Activated T-helper 1 cell treated with anti-CD3 and anti-CD28 coated beads, Interleukin-12 subunit alpha, Interleukin-12 subunit beta, Interleukin-2, Interleukin-4 antibody, amounts not matched to agents 30 ng/mL and 10 ng/mL and 1 ng/mL, durations not matched to agents 14 hours and 24 hours and 36 hours (primary cell): ENCODE results near the gene KCNMA1. TPM values are rescaled to one million over a fixed set of nuclear protein-coding genes. Genes with fewer than 3 reads are reported as not detected.

Source experiments
- DNase-seq: peaks from one replicate; pipeline ENCODE4 v3.0.0; 2021; ENCODE audit warnings: low spot score
- H3K27ac Mint-ChIP-seq: one replicate; pipeline ENCODE4 v1.8.0; 2021; ENCODE audit warnings: mild to moderate bottlenecking, mixed read lengths
- H3K27me3 Mint-ChIP-seq: one replicate; pipeline ENCODE4 v1.8.0; 2022; ENCODE audit warnings: mild to moderate bottlenecking, moderate library complexity, mixed read lengths; ENCODE audit not compliant: insufficient read depth
- H3K36me3 Mint-ChIP-seq: one replicate; pipeline ENCODE4 v1.8.0; 2021; ENCODE audit warnings: low read depth, mixed read lengths
- H3K4me1 Mint-ChIP-seq: one replicate; pipeline ENCODE4 v1.8.0; 2021; ENCODE audit warnings: low read depth, mixed read lengths
- H3K4me3 Mint-ChIP-seq: one replicate; pipeline ENCODE4 v1.8.0; 2021; ENCODE audit warnings: mild to moderate bottlenecking, moderate library complexity, mixed read lengths
- H3K9me3 Mint-ChIP-seq: one replicate; pipeline ENCODE4 v1.8.0; 2021; ENCODE audit warnings: mixed read lengths
- intact Hi-C: fragments of 100-400 bp; cut with micrococcal nuclease; formaldehyde crosslinking; loops from one replicate; pipeline ENCODE4 v1.15.1; 2024
- total RNA-seq: library from RNA; stranded (reverse); gene quantifications from 2 replicates; pipeline ENCODE4 v1.2.3, GENCODE V29; 2022

Gene KCNMA1
- total RNA-seq, 1 donor from 2014 or later = not detected

DNA sequence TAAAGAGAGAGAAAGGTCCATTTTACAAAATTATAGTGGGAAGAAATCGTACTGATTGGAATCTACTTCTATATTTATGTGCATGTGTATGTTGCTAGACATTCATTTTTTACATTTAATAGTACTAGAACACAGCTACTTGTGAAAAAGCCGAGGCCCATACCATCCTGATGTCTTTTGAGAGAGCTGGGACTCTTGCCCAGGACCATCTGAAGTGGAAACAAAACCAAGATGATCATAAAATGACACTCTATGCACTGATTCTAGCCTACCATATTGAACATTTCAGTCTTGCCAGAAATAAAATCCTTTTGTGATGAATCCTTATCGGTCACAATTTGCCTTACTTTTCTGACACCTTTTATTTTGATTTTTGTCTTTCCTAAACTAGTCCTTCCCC lies 640.0 kb downstream of the KCNMA1 start:
- Mint-ChIP-seq H3K36me3 (no peaks in the 10 kb centered on the region), H3K9me3 (no peaks in the 10 kb centered on the region), H3K27ac (no peak overlapping the region), H3K27me3 (peaks cover 3% of the 10 kb centered on the region), H3K4me1 (no peaks in the 10 kb centered on the region), H3K4me3 (no peak overlapping the region)
- no peak for DNase-seq
- intact Hi-C loops = no loop called here

DNA sequence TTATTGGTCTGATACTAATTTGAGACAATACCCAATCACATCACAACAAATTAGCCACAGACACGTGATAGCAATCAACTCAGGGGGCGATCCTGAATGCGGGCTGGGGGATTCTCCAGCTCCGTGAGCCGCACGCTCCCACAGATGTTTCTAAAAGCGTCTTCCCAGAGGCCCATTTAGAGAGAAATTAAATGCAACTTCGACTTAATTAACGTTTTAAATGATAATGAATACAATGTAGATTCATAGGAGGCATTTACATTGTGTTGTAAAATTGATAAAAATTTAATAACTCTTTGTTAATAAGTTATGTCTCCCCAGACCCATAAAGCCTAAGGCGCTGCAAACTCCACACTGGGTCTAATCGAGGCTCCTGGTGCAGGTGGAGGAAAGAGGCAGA lies 642.6 kb downstream of the KCNMA1 start:
- peaks cover 3% of the 10 kb centered on the region for H3K27me3 Mint-ChIP-seq
- no peak overlapping the region for H3K27ac Mint-ChIP-seq
- intact Hi-C loops = no loop called here
- no peaks in the 10 kb centered on the region for H3K9me3 Mint-ChIP-seq
- H3K36me3 Mint-ChIP-seq = no peaks in the 10 kb centered on the region
- DNase-seq = no peak
- no peak overlapping the region for H3K4me3 Mint-ChIP-seq
- no peaks in the 10 kb centered on the region for H3K4me1 Mint-ChIP-seq

DNA sequence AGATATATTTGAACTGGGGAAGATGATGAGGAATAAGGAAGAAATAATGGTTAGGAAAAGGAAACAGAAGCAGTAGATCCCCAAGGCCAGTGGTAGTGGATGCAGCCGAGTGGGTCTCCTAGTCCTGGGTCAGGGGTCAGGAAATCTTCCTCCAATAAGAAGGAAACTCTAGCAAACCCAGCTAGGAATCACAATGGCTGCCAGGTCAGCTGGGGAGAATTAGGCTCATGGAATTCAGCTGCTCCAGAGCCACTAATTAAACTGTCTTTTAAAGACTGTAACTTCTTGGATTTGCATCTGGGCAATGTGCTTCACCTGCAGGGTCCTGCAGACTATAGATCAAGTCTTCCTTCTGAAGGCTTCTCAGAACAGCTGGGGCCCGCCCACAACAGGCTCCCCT lies 644.4 kb downstream of the KCNMA1 start:
- Mint-ChIP-seq H3K4me1 (no peaks in the 10 kb centered on the region), H3K4me3 (no peak overlapping the region), H3K9me3 (no peaks in the 10 kb centered on the region), H3K27ac (no peak overlapping the region), H3K36me3 (no peaks in the 10 kb centered on the region), H3K27me3 (no peaks in the 10 kb centered on the region)
- DNase-seq = no peak
- intact Hi-C loops = no loop called here

DNA sequence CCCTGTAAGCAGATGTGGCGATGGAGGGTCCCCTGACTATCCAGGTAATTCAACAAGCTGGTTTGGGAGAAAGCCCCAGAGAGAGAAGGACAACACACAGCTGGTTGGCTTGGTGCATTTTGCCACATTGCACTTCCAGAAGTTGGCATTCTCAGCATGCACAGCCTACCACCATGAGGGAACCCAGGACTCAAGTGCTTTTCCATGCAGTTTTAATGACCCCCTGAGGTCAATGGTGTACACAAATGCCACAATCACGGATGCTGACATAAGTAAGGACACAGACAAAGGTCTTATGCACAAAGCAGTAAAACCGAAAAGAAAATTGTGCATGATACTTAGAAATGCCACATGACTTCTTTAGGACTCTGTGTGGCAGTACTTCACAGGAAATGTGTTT lies 645.1 kb downstream of the KCNMA1 start:
- no peaks in the 10 kb centered on the region for H3K4me1 Mint-ChIP-seq
- no peak for DNase-seq
- H3K27ac Mint-ChIP-seq = no peak overlapping the region
- H3K4me3 Mint-ChIP-seq = no peak overlapping the region
- no peaks in the 10 kb centered on the region for H3K27me3 Mint-ChIP-seq
- no peaks in the 10 kb centered on the region for H3K9me3 Mint-ChIP-seq
- intact Hi-C loops = no loop called here
- no peaks in the 10 kb centered on the region for H3K36me3 Mint-ChIP-seq

DNA sequence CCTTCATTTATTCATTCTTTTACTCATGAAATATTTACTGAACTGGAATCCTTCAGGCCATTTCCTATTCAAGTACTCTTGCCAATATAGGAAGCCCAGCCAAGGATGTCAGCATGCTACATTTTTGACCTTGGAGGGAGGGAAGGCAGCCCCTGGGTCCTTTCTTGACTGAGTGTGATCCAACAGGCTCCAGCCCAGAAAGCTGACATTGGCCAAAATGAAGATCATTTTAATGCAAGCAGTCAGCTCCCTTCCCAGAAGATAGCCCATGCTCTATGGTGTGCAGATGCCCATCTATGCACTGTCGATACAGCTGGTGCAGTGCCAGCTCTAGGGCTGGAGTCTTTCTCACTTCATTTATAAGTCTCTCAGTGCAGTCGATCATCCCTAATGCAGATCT lies 646.0 kb downstream of the KCNMA1 start:
- Mint-ChIP-seq H3K9me3 (no peaks in the 10 kb centered on the region), H3K4me3 (no peak overlapping the region), H3K4me1 (no peaks in the 10 kb centered on the region), H3K27ac (no peak overlapping the region), H3K36me3 (no peaks in the 10 kb centered on the region), H3K27me3 (no peaks in the 10 kb centered on the region)
- no peak for DNase-seq
- intact Hi-C loops = no loop called here

DNA sequence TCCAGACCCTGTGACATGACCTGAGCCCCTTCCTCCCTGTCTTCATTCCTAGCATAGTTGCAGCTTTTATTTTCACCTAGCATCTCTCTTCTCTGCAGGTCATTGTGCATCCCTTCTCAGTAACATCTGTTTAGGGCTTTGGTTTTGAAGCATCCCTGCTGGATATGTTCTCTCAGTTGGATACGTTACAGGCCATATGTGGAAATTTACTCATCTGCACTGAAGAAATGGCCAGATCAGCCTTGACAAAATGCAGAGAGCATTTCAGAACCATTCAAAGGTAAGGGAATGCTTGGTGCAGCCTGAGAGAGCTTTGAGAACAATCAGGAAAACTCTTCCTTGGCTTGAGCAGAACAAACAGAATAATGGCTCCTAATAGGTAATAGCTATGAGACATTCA lies 647.0 kb downstream of the KCNMA1 start:
- Mint-ChIP-seq H3K27me3 (no peaks in the 10 kb centered on the region), H3K27ac (no peak overlapping the region), H3K4me3 (no peak overlapping the region), H3K4me1 (no peaks in the 10 kb centered on the region), H3K9me3 (no peaks in the 10 kb centered on the region), H3K36me3 (no peaks in the 10 kb centered on the region)
- no peak for DNase-seq
- intact Hi-C loops = no loop called here

DNA sequence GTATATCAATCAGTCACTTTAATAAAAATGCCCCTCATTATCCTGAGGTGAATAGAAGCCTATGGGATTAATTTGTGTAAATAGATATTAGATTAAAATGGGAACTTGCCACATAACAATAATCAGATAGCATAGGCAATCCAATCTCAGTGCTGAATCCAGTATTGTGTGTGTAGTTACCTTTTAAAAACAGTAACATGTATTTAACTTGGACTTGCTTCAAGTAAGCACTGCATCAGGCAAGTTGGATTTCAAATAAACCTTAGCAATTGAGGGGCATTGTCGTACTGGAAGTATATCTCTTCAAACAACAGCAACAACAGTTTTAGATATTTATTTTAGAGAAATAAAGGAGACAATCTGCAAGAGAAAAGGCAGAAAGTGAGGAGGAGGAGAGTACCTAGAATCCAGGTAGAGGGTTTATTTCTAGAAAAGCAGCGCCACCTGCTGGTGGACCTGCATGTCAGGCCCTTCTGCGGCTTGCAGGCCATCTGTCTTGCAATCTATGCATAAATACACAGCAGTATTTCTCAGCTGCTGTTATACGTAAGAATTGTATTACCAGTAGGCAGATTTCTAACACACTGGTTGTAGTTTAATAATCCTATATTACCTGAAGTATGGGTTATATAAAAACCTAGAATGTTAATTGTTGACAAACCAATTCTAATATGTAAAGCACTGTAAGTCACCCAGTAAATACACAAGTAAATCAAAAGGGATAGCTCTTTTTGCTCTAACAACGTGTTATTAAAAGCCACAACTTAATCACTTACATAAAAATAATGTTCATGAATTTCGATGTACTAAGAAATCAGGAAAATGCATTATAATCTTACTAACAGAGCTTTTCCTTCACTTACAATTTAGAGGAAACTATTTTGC lies 652.8 kb downstream of the KCNMA1 start:
- peak; percentile 20 for DNase-seq
- Mint-ChIP-seq H3K9me3 (no peaks in the 10 kb centered on the region), H3K27ac (no peak overlapping the region), H3K27me3 (peaks cover 2% of the 10 kb centered on the region), H3K4me3 (no peak overlapping the region), H3K4me1 (no peaks in the 10 kb centered on the region), H3K36me3 (no peaks in the 10 kb centered on the region)
- intact Hi-C loops = loop anchor here (2.0 to 10.0 kb wide), 2 partner anchors 438 to 950 kb away; no protein-coding TSS in a partner anchor

DNA sequence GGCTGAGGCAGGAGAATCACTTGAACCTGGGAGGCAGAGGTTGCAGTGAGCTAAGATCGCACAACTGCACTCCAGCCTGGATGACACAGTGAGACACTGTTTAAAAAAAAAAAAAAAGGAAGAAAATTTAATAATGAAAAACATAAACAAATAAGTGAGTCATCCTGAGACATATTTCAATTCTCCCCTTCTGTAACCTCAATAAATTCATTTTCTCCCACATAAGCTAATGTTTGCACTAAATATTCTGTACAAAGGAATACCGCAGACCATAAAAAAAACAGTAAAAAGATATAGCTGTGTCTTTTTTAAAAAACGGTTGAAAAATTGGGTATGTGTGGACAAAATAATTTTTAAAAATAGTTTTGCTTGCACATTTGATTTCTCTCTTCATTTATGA lies 654.0 kb downstream of the KCNMA1 start:
- no peak for DNase-seq
- H3K27me3 Mint-ChIP-seq = peaks cover 2% of the 10 kb centered on the region
- no peaks in the 10 kb centered on the region for H3K4me1 Mint-ChIP-seq
- no peak overlapping the region for H3K4me3 Mint-ChIP-seq
- intact Hi-C loops = loop anchor here (2.0 to 10.0 kb wide), 2 partner anchors 437 to 949 kb away; no protein-coding TSS in a partner anchor
- no peaks in the 10 kb centered on the region for H3K9me3 Mint-ChIP-seq
- H3K27ac Mint-ChIP-seq = no peak overlapping the region
- no peaks in the 10 kb centered on the region for H3K36me3 Mint-ChIP-seq

DNA sequence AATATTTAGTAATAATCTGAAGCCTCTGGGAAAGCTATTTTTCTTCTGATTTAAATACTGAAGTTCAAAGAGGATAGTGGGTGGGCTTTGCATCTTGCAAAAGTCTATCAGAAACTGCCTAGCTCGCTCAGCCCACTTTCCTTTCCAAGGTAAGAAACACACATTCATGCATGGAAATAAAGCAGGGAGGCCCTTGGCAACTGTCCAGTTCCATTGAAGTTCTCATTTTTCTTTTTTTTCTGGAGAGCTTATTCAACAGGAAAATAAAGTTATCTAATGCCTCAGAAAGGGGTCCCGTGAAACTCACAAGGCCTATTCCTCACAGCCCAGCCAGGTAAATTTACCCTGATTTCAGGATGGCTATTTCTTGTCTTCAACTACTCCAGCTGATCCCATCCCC lies 654.9 kb downstream of the KCNMA1 start:
- no peak overlapping the region for H3K4me3 Mint-ChIP-seq
- H3K27me3 Mint-ChIP-seq = peaks cover 2% of the 10 kb centered on the region
- H3K27ac Mint-ChIP-seq = no peak overlapping the region
- intact Hi-C loops = loop anchor here (10.0 kb wide), 1 partner anchor 948 kb away; no protein-coding TSS in a partner anchor
- H3K36me3 Mint-ChIP-seq = no peaks in the 10 kb centered on the region
- no peak for DNase-seq
- H3K4me1 Mint-ChIP-seq = no peaks in the 10 kb centered on the region
- no peaks in the 10 kb centered on the region for H3K9me3 Mint-ChIP-seq

DNA sequence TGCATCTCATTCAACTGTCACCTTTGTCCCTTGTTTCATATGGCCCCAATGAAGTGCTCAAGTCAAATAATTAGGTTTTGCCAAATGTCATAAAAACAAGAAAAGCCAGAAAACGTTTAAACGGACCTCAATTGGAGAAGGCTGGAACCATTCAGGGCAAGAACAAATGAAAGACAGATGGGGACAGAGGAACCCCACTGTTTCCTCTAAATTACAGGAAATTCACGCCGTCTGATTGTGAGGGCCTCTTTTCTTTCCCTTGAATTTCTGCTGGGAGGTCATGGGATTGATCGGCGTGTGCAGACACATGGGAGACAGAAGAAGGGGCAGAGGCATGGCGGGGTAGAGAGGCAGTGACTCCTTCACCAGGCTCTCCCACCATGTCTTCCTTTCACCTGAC lies 656.4 kb downstream of the KCNMA1 start:
- DNase-seq = no peak
- Mint-ChIP-seq H3K4me3 (no peak overlapping the region), H3K36me3 (no peaks in the 10 kb centered on the region), H3K9me3 (no peaks in the 10 kb centered on the region), H3K27me3 (peaks cover 2% of the 10 kb centered on the region), H3K27ac (no peak overlapping the region), H3K4me1 (no peaks in the 10 kb centered on the region)
- intact Hi-C loops = loop anchor here (10.0 kb wide), 1 partner anchor 946 kb away; no protein-coding TSS in a partner anchor

DNA sequence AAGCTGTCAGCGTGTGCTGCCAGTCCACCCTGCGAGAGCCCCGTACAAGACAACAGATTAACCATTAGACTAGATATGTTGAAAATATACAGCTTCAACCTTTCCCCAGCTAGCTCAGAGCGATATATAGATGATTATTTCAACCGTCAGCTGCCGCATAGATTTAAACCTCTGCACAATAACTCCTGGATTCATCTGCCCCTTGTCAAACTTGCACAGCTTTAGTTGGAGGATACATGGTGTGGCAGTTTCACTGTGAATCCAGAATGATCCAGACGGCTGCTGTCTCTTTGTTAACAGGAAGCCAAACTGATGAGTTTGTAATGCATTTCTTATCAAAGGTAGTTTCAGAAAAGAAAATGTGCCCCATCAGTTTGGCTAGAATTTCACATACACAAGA lies 659.7 kb downstream of the KCNMA1 start:
- peaks cover 2% of the 10 kb centered on the region for H3K27me3 Mint-ChIP-seq
- H3K4me1 Mint-ChIP-seq = no peaks in the 10 kb centered on the region
- no peaks in the 10 kb centered on the region for H3K9me3 Mint-ChIP-seq
- no peak for DNase-seq
- intact Hi-C loops = no loop called here
- no peaks in the 10 kb centered on the region for H3K36me3 Mint-ChIP-seq
- no peak overlapping the region for H3K27ac Mint-ChIP-seq
- no peak overlapping the region for H3K4me3 Mint-ChIP-seq

DNA sequence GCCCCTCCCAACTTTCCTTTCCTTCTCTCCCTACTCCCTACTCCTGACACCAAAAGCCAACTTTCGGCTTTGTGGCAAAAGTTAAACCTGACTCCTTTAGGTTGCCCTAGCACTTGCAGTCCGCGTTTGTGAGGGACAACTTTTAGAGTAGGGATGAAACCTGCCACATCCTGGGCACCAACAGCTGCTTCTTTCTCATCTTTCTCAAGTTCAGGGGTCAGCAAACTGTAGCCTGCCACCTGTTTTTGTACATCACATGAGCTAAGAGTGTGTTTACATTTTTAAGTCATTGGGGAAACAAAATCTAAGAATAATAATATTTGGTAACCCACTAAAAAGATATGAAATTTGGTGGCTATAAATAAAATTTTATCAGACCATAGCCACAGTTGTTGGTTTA lies 660.6 kb downstream of the KCNMA1 start:
- H3K4me1 Mint-ChIP-seq = no peaks in the 10 kb centered on the region
- no peaks in the 10 kb centered on the region for H3K9me3 Mint-ChIP-seq
- H3K36me3 Mint-ChIP-seq = no peaks in the 10 kb centered on the region
- peaks cover 2% of the 10 kb centered on the region for H3K27me3 Mint-ChIP-seq
- H3K4me3 Mint-ChIP-seq = no peak overlapping the region
- no peak overlapping the region for H3K27ac Mint-ChIP-seq
- no peak for DNase-seq
- intact Hi-C loops = no loop called here

DNA sequence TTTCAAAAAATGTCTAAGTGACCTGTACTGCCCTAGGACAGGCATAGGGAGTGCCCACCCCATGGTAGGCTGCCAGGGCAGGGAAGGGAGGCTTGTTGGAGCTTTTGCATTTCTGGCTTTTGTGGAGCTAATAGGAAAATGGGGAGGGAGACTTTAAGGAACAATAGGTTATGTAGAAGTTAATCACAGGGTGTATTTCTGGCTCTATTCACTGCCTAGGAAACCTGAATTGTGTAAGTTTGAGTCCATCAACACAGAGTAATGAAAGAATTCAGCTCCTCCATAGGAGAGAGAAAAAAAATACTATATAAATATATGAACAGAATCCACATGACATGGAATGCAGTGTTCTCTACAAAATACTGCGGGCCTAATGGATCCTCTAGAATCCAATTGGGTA lies 661.5 kb downstream of the KCNMA1 start:
- Mint-ChIP-seq H3K4me1 (no peaks in the 10 kb centered on the region), H3K27me3 (peaks cover 2% of the 10 kb centered on the region), H3K9me3 (no peaks in the 10 kb centered on the region), H3K36me3 (no peaks in the 10 kb centered on the region), H3K4me3 (no peak overlapping the region), H3K27ac (no peak overlapping the region)
- intact Hi-C loops = no loop called here
- DNase-seq = no peak
